T-cell (primary cell): ENCODE measurements around the gene SAMD13. TPM values are rescaled to one million over a fixed set of nuclear protein-coding genes. Genes with fewer than 3 reads are reported as not detected.

Experiments used
- ATAC-seq, 4 experiments: fragments of 200-7000 bp in 3 of 4; fragments of 150-1000 bp in 1 of 4; cut with Tn5 transposase; replicated peaks in 1 of 4; 1 replicate in 3 of 4; 2 replicates in 1 of 4; pipeline ENCODE4 v1.10.0; 2021; ENCODE audit warnings: moderate library complexity in 3 of 4, mild to moderate bottlenecking in 2 of 4, moderate number of reproducible peaks in 1 of 4
- CTCF ChIA-PET, 2 donors: fragments of 300-600 bp; sonication (Branson Sonifier 250); formaldehyde crosslinking; loops; one replicate each; lab custom pipeline; 2022; ENCODE audit warnings: antibody characterized with exemption in 2 of 2; lab: Charles Lee
- POLR2A ChIA-PET, 2 donors: fragments of 300-600 bp; sonication (Branson Sonifier 250); formaldehyde crosslinking; loops; one replicate each; lab custom pipeline; 2022; ENCODE audit warnings: antibody characterized with exemption in 2 of 2; lab: Charles Lee
- DNase-seq, 35 experiments: peaks; one replicate each; pipeline versions ENCODE4 v3.0.0 to v3.0.0-alpha.2; 2013 to 2023
- H3K27ac ChIP-seq: one replicate; pipeline ENCODE4 v1.5.1; 2013; ENCODE audit warnings: low read length
- H3K27me3 ChIP-seq, 2 experiments: replicated peaks in 1 of 2; 1 replicate in 1 of 2; 2 replicates in 1 of 2; pipeline versions ENCODE4 v1.6.1 to v1.7.0; 2013; ENCODE audit warnings: low read length in 1 of 2, mixed read lengths in 1 of 2; ENCODE audit not compliant: control insufficient read depth in 2 of 2, insufficient read depth in 2 of 2; ENCODE audit errors: extremely low read depth in 1 of 2
- H3K36me3 ChIP-seq, 2 donors: 1 replicate in 1 of 2; 2 replicates in 1 of 2; pipeline versions ENCODE4 v1.6.1 to v1.7.0; 2013; ENCODE audit warnings: low read length in 1 of 2; ENCODE audit not compliant: control insufficient read depth in 2 of 2, insufficient read depth in 1 of 2; ENCODE audit errors: extremely low read depth in 1 of 2
- H3K4me1 ChIP-seq, 2 experiments: 1 replicate in 1 of 2; 2 replicates in 1 of 2; pipeline versions ENCODE4 v1.6.1 to v1.7.0; 2013; ENCODE audit warnings: low read length in 2 of 2, mixed read lengths in 1 of 2; ENCODE audit not compliant: insufficient read depth in 2 of 2, control insufficient read depth in 1 of 2; ENCODE audit errors: extremely low read depth in 1 of 2
- H3K4me3 ChIP-seq, 2 donors: 1 replicate in 1 of 2; 2 replicates in 1 of 2; pipeline versions ENCODE4 v1.5.1 to v1.7.0; 2013; ENCODE audit warnings: mild to moderate bottlenecking in 2 of 2, low read length in 1 of 2, moderate library complexity in 1 of 2; ENCODE audit not compliant: control insufficient read depth in 1 of 2; ENCODE audit errors: extremely low read depth in 1 of 2
- H3K9me3 ChIP-seq: 2 replicates; pipeline ENCODE4 v1.7.0; 2013
- H3K27ac Mint-ChIP-seq, 2 donors: one replicate each; pipeline ENCODE4 v1.8.0; 2020 to 2021; ENCODE audit warnings: mild to moderate bottlenecking in 2 of 2, mixed read lengths in 2 of 2
- H3K27me3 Mint-ChIP-seq, 2 donors: one replicate each; pipeline ENCODE4 v1.8.0; 2021 to 2022; ENCODE audit warnings: mixed read lengths in 2 of 2
- H3K36me3 Mint-ChIP-seq: one replicate; pipeline ENCODE4 v1.8.0; 2021; ENCODE audit warnings: mixed read lengths
- H3K4me1 Mint-ChIP-seq, 3 donors: one replicate each; pipeline ENCODE4 v1.8.0; 2020 to 2022; ENCODE audit warnings: mixed read lengths in 3 of 3, mild to moderate bottlenecking in 1 of 3
- H3K4me3 Mint-ChIP-seq, 3 donors: one replicate each; pipeline ENCODE4 v1.8.0; 2020 to 2022; ENCODE audit warnings: mild to moderate bottlenecking in 3 of 3, mixed read lengths in 3 of 3, moderate library complexity in 3 of 3
- H3K9me3 Mint-ChIP-seq, 3 donors: one replicate each; pipeline ENCODE4 v1.8.0; 2020 to 2022; ENCODE audit warnings: mixed read lengths in 3 of 3
- whole genome bisulfite sequencing: methylation state at CpG from one replicate; pipeline ENCODE4 v1.1.5; 2013; ENCODE audit warnings: missing lambda C conversion rate; ENCODE audit not compliant: insufficient coverage; 5-methylcytosine and 5-hydroxymethylcytosine counted together
- total RNA-seq, 35 experiments: library from RNA in 6 of 35; stranded (reverse) in 6 of 35; fragments of 120-200 nt in 1 of 35; gene quantifications; one replicate each; pipeline versions ENCODE4 v1.2.1 to v1.2.4 and lab custom pipeline; 2013 to 2026

Gene SAMD13
- total RNA-seq, 5 donors from 2014 or later (not counting 1 experiment from before 2014, with no cell fraction given) = 0.30 TPM; not detected in 4

DNA sequence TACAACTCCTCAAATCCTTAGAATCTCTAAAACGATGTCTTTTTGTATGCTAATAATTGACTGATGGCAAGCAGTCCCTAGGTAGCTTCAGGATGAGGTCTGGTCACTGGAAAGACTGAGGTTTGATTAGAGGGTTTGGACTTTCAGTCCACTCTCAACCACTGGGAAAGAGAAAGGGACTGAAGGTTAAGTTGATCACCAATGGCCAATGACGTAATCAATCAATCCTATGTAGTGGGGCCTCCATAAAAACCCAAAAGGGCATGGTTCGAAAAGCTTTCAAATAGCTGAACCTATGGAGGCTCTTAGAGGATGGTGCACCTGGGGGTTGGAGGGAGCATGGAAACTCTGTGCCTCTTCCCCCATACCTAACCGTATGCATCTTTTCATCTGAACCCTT, 57.2 kb downstream of the SAMD13 start:
- POLR2A ChIA-PET = no interaction called here
- WGBS = no CpG with 5 or more reads among the region's 4 CpGs

DNA sequence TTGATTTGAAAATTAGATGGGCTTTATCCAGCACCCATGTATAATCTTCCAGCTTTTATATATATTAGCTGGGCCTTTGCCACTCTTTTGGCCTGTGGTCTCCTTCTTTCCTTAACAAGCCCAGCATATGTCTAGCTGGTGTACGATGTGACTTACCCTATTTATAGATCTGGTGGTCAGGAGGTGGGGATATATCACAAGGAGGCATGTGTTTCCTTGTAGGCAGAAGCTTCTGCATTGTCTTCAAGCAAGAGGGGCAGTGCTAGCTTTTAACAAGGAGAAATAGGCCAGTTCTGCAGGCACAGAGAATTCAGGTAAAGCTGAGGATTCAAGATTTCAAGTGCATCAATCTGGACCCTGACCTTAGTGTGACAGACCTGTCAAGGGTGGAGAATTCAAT, 58.8 kb downstream of the SAMD13 start:
- peaks cover 0 to 5% of the 10 kb centered on the region in 2 donors for H3K27me3 Mint-ChIP-seq
- DNase-seq (no peak), ATAC-seq (no peak)
- H3K9me3 Mint-ChIP-seq = peaks cover 0 to 6% (median 4%) of the 10 kb centered on the region in 3 donors
- Histone ChIP-seq H3K9me3 (no peaks in the 10 kb centered on the region), H3K27me3 (no peaks in the 10 kb centered on the region), H3K36me3 (no peaks in the 10 kb centered on the region), H3K4me1 (no peaks in the 10 kb centered on the region), H3K4me3 (no peak overlapping the region), H3K27ac (no peak overlapping the region)
- ChIA-PET CTCF (no interaction called here), POLR2A (interaction anchor here in 1 of 2 donors (0.5 kb wide), 1 partner anchor 351 kb away, joined by 4 read pairs; no protein-coding TSS in a partner anchor)
- peaks cover 2 to 10% (median 9%) of the 10 kb centered on the region in 3 donors for H3K4me1 Mint-ChIP-seq
- WGBS = no CpG with 5 or more reads among the region's 1 CpG
- no peaks in the 10 kb centered on the region for H3K36me3 Mint-ChIP-seq
- no peak overlapping the region for H3K4me3 Mint-ChIP-seq
- H3K27ac Mint-ChIP-seq = no peak overlapping the region

More for the DNA sequence above, 57.2 kb downstream of the SAMD13 start:
- Histone ChIP-seq H3K9me3 (no peaks in the 10 kb centered on the region), H3K4me1 (no peaks in the 10 kb centered on the region), H3K27ac (no peak overlapping the region), H3K4me3 (no peak overlapping the region), H3K27me3 (no peaks in the 10 kb centered on the region), H3K36me3 (no peaks in the 10 kb centered on the region)
- Mint-ChIP-seq H3K27ac (no peak overlapping the region), H3K27me3 (peaks cover 0 to 5% of the 10 kb centered on the region in 2 donors), H3K4me1 (peaks cover 2 to 10% (median 9%) of the 10 kb centered on the region in 3 donors), H3K36me3 (no peaks in the 10 kb centered on the region), H3K9me3 (peaks cover 0 to 6% (median 4%) of the 10 kb centered on the region in 3 donors), H3K4me3 (no peak overlapping the region)
- DNase-seq (no peak), ATAC-seq (no peak)
- CTCF ChIA-PET = no interaction called here

DNA sequence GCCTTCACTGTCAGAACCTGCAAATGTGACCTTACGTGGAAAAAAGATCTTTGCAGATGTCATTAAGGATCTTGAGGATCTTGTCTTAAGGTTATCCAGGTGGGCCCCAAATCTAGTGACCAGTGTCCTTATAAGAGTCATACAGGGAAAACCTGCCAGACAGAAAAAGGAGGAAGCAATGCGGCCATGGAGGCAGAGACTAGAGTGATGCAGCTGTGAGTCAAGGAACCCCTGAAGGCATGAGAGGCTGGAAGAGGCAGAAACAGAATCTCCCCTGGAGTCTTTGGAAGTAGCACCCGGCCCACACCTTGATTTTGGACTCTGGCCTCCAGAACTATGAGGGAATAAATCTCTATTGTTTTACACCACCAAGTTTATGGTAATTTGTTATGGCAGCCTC, 60.3 kb downstream of the SAMD13 start:
- Histone ChIP-seq H3K4me1 (no peaks in the 10 kb centered on the region), H3K27ac (no peak overlapping the region), H3K9me3 (no peaks in the 10 kb centered on the region), H3K4me3 (no peak overlapping the region), H3K36me3 (no peaks in the 10 kb centered on the region), H3K27me3 (no peaks in the 10 kb centered on the region)
- DNase-seq = no peak
- peaks cover 0 to 4% (median 3%) of the 10 kb centered on the region in 3 donors for H3K9me3 Mint-ChIP-seq
- WGBS = 95% methylated on average over 2 of the region's 3 CpGs
- H3K4me1 Mint-ChIP-seq = peaks cover 7 to 10% (median 9%) of the 10 kb centered on the region in 3 donors
- no peak for ATAC-seq
- no peaks in the 10 kb centered on the region for H3K36me3 Mint-ChIP-seq
- ChIA-PET POLR2A (no interaction called here), CTCF (interaction anchor here in 1 of 2 donors (0.6 kb wide), 1 partner anchor 51 kb away, joined by 5 read pairs; no protein-coding TSS in a partner anchor)
- no peak overlapping the region for H3K27ac Mint-ChIP-seq
- no peak overlapping the region for H3K4me3 Mint-ChIP-seq
- peaks cover 0 to 3% of the 10 kb centered on the region in 2 donors for H3K27me3 Mint-ChIP-seq

- Mint-ChIP-seq H3K9me3 (peaks cover 0 to 1% (median 0%) of the 10 kb centered on the region in 3 donors), H3K36me3 (no peaks in the 10 kb centered on the region), H3K4me1 (peaks cover 7 to 10% (median 9%) of the 10 kb centered on the region in 3 donors), H3K27me3 (no peaks in the 10 kb centered on the region), H3K4me3 (no peak overlapping the region), H3K27ac (no peak overlapping the region)
- no peaks in the 10 kb centered on the region for H3K36me3 ChIP-seq
- POLR2A ChIA-PET = no interaction called here
- CTCF ChIA-PET = no interaction called here
- H3K27me3 ChIP-seq = no peaks in the 10 kb centered on the region
- ATAC-seq (no peak), DNase-seq (no peak)
- no peak overlapping the region for H3K27ac ChIP-seq
- H3K4me1 ChIP-seq = no peaks in the 10 kb centered on the region
- no peak overlapping the region for H3K4me3 ChIP-seq
- WGBS = 50% methylated on average over 5 of the region's 5 CpGs
- H3K9me3 ChIP-seq = no peaks in the 10 kb centered on the region
These were observed 61.5 kb downstream of the SAMD13 start for GRCh38 chr1:84363019-84363418.

DNA sequence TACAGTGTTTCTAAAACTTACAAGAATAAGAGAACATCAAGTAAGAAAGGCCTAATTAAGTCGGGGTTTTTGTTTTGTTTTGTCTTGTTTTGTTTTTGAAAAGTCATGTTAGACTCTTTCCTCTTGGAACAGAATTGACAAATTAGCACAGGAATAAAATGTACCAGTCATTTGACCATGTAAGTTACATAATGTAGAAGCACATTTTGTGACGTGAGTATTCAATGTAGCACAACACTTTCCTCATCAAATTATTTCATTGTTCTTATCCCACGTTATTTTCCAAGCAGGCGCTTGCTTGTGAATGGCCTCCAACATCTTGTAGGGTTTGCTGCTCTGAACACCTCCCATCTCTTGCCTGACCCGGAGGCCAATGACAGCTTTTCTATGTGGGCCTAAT, 62.1 kb downstream of the SAMD13 start:
- 93% methylated on average over 3 of the region's 5 CpGs for WGBS
- Histone ChIP-seq H3K36me3 (no peaks in the 10 kb centered on the region), H3K4me3 (no peak overlapping the region), H3K27me3 (no peaks in the 10 kb centered on the region), H3K4me1 (no peaks in the 10 kb centered on the region), H3K9me3 (no peaks in the 10 kb centered on the region), H3K27ac (no peak overlapping the region)
- Mint-ChIP-seq H3K4me1 (peaks cover 7 to 10% (median 9%) of the 10 kb centered on the region in 3 donors), H3K27ac (no peak overlapping the region), H3K27me3 (no peaks in the 10 kb centered on the region), H3K4me3 (no peak overlapping the region), H3K9me3 (no peaks in the 10 kb centered on the region), H3K36me3 (no peaks in the 10 kb centered on the region)
- DNase-seq (no peak), ATAC-seq (no peak)
- POLR2A ChIA-PET = no interaction called here
- CTCF ChIA-PET = no interaction called here

- Mint-ChIP-seq H3K4me3 (no peak overlapping the region), H3K9me3 (peaks cover 0 to 8% (median 0%) of the 10 kb centered on the region in 3 donors), H3K27ac (no peak overlapping the region), H3K27me3 (no peaks in the 10 kb centered on the region), H3K4me1 (peaks cover 7 to 10% (median 9%) of the 10 kb centered on the region in 3 donors), H3K36me3 (no peaks in the 10 kb centered on the region)
- POLR2A ChIA-PET = no interaction called here
- no peaks in the 10 kb centered on the region for H3K9me3 ChIP-seq
- peak in 2 of 4 experiments; percentile 37 to 45 for ATAC-seq
- CTCF ChIA-PET = interaction anchor here in 1 of 2 donors (0.6 kb wide), 1 partner anchor 407 kb away, joined by 3 read pairs; no protein-coding TSS in a partner anchor
- H3K27ac ChIP-seq = no peak overlapping the region
- H3K27me3 ChIP-seq = no peaks in the 10 kb centered on the region
- WGBS = 50% methylated on average over 2 of the region's 3 CpGs
- peak in 1 of 35 experiments; percentile 0 for DNase-seq
- no peaks in the 10 kb centered on the region for H3K4me1 ChIP-seq
- no peaks in the 10 kb centered on the region for H3K36me3 ChIP-seq
- H3K4me3 ChIP-seq = no peak overlapping the region
These were observed 64.0 kb downstream of the SAMD13 start for GRCh38 chr1:84365225-84366221.
